ENCODE results near the gene NUP37.

The NUP37 gene

GRCh38 chr12:102024765-102025164, 95.1 kb downstream of the NUP37 start:
- no peak for DNase-seq

GRCh38 chr12:102023343-102023930, 96.5 kb downstream of the NUP37 start:
- peak; percentile 68 for DNase-seq

All from fibroblast of skin of right biceps (primary cell).